ENCODE measurements around the gene KRTAP4-8. TPM values are rescaled to one million over a fixed set of nuclear protein-coding genes. Genes with fewer than 3 reads are reported as not detected.
"Not testable (repeated sequence)": the region's sequence is repeated elsewhere in the genome, so short reads cannot be mapped to it uniquely, and the experiment has no call there.

The KRTAP4-8 gene
- polyA plus RNA-seq, 1 donor, result not detected

DNA sequence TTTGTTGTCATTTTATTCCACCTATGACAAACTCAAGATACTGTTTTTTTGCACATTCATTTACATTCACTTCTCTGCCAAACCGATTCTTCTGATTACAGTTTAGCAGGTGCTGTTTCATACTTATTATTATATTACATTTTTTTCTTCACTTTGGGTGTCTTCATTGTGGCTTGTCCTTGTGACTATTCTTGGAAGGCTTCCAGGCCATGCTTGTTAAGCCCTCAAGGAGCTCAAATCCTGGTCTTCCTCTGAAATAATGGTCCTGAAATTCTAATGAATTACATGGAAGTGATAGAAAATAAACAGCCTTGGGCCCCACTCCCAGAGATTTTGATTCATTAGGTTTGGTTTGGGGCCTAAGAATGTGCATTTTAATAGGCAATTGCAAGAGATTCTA is 33.6 kb downstream of the KRTAP4-8 start:
- DNase-seq, result no peak

DNA sequence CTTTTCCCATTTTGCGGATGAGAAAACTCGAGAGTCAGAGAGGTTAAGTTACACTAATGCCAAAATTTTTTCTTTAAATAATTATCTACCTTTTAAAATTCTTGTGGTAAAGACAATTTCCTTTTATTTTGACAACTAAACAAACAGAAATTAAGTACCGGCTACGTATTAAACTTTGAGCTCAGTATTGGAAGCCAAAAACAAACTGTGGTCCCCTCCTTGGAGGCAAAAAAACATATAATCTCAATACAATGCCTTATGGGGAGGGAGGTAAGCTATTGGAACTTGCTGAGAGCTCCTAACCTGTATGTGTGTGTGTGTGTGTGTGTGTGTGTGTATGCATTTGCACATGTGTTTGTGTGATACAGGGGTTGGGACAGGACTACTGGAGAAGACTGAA is 34.5 kb downstream of the KRTAP4-8 start:
- DNase-seq, result no peak

DNA sequence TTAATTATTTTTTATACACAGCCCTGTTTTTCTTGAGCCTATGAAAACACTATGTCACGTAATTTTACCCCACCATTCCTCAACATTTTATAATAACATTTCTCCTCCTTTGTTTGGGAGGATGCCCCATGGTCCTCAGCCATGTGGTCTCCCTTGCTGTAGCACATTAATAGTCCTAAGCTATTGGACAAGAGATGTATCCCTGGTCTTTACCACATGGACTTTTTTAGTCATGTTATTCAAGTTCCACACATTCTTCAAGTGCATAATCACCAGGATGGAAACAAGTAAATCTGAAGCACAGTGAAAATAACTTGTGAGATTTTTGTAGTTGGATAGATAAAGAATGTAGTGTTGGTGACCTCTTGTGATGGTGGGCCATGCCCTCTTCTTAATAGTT is 36.0 kb downstream of the KRTAP4-8 start:
- no peak for DNase-seq

DNA sequence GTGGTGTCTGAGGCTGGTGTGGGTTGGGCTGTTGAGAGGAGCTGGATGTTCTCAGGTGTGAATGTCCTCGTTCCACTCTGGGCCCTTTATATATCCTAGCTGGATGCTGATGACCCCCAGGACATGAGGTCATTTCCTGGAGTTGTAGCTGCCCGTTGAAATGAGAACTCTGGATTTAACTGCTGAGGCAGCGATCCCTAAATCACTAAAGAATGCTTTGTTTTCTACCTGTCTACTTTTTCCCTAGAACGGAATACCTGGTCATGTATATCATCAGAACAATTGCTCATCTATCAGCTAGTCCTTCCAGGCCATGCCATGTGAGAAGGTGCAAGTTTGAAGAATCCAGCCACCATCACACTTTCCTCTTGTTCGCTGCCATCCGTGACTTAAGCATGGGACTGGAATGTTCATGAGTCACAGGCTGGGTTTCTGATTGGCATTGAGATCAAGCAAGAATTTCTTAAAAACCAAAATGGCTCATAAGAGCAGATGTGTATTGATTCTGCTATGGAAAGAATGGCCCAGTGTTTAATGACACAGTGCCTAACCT is 37.8 kb downstream of the KRTAP4-8 start, which contains the start of gene KRTAP2-3:
Gene KRTAP2-3 (minus strand): TSS at position 63 of the 553 bp plus-strand sequence. CDS start 64 bp downstream, outside the sequence.
- DNase-seq, result no peak

DNA sequence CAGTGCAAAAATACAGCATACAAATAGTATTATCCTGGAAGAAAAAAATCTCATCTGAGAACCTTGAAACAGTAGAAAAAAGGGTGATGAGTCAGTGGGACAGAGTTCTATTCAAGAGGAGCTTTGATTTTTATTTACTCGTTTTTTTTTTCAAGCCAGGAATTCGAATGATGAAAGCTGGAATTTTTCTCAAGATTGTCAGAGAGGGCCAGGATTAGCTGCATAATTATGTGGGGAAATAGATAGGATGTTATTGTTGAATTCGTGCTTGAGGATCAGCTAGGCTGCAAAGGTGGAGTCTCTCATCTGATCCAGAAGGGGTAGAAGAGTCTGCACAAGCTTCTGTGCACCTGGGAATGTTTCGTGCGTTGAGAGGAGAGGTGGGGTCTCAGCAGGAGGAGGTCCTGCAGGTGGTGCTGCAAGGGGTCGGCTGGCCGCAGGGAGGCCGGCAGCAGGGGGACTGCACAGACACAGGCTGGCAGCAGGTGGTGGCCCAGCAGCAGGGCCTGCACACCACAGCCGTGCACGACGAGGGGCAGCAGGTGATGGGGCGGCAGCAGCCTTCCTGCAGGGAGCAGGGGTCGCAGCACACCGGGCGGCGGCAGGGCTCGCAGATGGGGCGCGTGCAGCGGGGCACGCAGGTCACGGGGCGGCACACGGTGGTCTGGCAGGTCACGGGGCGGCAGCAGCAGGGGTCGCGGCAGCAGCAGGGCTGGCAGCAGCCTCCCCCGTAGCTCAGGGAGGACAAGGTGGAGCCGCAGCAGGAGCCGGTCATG is 38.5 kb downstream of the KRTAP4-8 start:
- DNase-seq, result not testable (repeated sequence)

- no peak for DNase-seq
These were observed 39.2 kb downstream of the KRTAP4-8 start for GRCh38 chr17:41058741-41059140.

GRCh38 chr17:41057547-41057946 is 40.4 kb downstream of the KRTAP4-8 start:
- no peak for DNase-seq

DNA sequence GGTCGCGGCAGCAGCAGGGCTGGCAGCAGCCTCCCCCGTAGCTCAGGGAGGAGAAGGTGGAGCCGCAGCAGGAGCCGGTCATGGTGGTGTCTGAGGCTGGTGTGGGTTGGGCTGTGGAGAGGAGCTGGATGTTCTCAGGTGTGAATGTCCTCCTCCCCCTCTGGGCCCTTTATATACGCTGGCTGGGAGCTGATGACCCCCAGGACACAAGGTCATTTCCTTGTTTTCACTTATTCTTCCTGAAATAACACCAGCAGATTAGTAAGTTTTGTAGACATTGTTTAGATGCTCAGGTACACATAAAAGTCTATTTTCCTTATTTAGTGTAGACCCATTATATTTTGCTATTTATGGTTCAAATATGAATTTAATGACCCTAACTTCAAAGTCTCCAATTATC is 42.8 kb downstream of the KRTAP4-8 start, which contains the start of gene KRTAP2-2:
Gene KRTAP2-2 (minus strand): TSS at position 101 of the 400 bp plus-strand sequence. CDS start 19 bp downstream, at position 82.
- DNase-seq, result not testable (repeated sequence)

DNA sequence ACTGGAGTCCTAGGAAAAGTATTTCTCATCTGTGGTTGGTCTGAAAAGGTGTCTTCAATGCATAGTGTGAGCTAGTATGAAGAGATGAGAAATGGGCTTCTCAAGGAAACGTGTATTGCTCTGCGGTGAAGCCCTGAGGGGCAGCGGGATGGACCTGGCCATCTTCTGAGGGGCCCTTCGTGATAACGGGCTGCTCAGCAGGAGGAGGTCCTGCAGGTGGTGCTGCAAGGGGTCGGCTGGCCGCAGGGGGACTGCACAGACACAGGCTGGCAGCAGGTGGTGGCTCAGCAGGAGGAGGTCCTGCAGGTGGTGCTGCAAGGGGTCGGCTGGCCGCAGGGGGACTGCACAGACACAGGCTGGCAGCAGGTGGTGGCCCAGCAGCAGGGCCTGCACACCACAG is 43.4 kb downstream of the KRTAP4-8 start:
- not testable (repeated sequence) for DNase-seq

DNA sequence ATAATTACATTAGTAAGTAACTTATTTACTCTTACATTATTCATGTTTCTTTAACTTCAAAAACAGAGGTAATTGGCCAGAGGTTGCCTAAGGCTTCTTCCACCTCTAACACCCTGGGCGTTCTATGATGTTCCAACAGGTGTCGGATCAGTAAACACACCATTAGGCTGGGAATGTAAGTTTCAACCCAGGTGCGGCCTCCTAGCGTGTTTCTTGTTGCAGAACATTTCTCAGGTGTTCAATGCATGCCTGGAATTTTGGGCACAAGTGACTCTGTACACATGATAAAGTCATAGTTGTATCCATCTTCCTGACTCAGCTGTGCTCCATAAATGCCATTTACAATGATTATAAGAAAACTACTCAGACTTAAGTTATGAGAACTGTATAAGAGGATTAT is 43.9 kb downstream of the KRTAP4-8 start:
- no peak for DNase-seq

GRCh38 chr17:41052566-41052965 is 45.4 kb downstream of the KRTAP4-8 start:
- DNase-seq, result no peak

DNA sequence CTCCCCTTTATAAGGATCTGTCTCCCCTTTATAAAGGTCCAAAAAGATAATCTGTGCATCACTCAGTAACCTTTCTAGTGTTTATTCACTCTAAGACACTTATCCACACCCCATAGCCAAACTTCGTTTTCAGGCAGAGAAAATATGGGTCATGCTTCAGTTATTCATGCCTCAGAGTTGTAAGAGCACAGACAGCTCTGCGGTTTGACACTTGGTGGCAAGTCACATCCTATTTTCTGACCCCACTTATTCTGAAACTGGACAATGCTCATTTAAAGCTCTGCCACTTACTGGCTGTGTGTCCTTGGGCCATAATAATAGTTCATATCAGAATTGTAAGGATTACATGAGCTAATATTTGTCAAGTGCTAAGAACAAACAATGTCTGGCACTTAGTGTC is 48.8 kb downstream of the KRTAP4-8 start:
- no peak for DNase-seq

DNA sequence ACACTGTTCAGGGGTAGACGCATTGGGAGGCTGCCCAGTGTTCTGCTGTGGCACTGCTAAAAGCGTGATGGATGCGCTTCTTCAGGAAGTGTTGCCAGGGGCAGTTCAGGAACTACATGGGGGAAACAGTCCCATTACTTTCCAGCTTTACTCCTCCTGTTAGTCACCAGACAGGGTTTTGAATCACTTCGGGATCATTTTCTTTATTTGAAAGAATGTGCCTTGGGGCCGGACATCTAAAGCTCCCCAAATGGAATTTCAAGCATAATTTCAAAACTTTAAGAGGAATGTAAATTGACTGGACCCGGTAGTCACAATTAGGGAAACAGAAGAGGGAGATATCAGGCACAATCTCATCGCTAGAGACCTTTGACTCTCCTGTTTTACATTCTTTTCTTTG is 49.5 kb downstream of the KRTAP4-8 start:
- DNase-seq, result no peak

Other genes starting within 250 kb of the KRTAP4-8 start
- gene KRT12, start 230.9 kb downstream of the KRTAP4-8 start, polyA plus RNA-seq (ENCODE audit: insufficient read length), result 0.31 TPM
- gene KRT20, start 212.9 kb downstream of the KRTAP4-8 start, polyA plus RNA-seq (ENCODE audit: insufficient read length), result not detected
- gene KRT23, start 160.5 kb downstream of the KRTAP4-8 start, polyA plus RNA-seq (ENCODE audit: insufficient read length), result 0.23 TPM
- 2.9 TPM for gene KRT39, start 131.2 kb downstream of the KRTAP4-8 start, polyA plus RNA-seq (ENCODE audit: insufficient read length)
- gene KRT40, start 113.8 kb downstream of the KRTAP4-8 start, polyA plus RNA-seq (ENCODE audit: insufficient read length), result 3.9 TPM
- not detected for gene KRTAP3-3, start 104.0 kb downstream of the KRTAP4-8 start, polyA plus RNA-seq (ENCODE audit: insufficient read length)
- 0.28 TPM for gene KRTAP3-2, start 98.2 kb downstream of the KRTAP4-8 start, polyA plus RNA-seq (ENCODE audit: insufficient read length)
- not detected for gene KRTAP3-1, start 89.0 kb downstream of the KRTAP4-8 start, polyA plus RNA-seq (ENCODE audit: insufficient read length)
- not detected for gene KRTAP1-5, start 70.9 kb downstream of the KRTAP4-8 start, polyA plus RNA-seq (ENCODE audit: insufficient read length)
- gene KRTAP1-4, start 67.9 kb downstream of the KRTAP4-8 start, polyA plus RNA-seq (ENCODE audit: insufficient read length), result not detected
- gene KRTAP1-3, start 63.3 kb downstream of the KRTAP4-8 start, polyA plus RNA-seq (ENCODE audit: insufficient read length), result not detected
- not detected for gene KRTAP1-1, start 56.7 kb downstream of the KRTAP4-8 start, polyA plus RNA-seq (ENCODE audit: insufficient read length)
- not detected for gene KRTAP2-1, start 50.8 kb downstream of the KRTAP4-8 start, polyA plus RNA-seq (ENCODE audit: insufficient read length)
- gene KRTAP2-2, start 42.9 kb downstream of the KRTAP4-8 start, polyA plus RNA-seq (ENCODE audit: insufficient read length), result not detected
- not detected for gene KRTAP2-3, start 38.0 kb downstream of the KRTAP4-8 start, polyA plus RNA-seq (ENCODE audit: insufficient read length)
- gene KRTAP2-4, start 32.3 kb downstream of the KRTAP4-8 start, polyA plus RNA-seq (ENCODE audit: insufficient read length), result not detected
- not detected for gene KRTAP4-7, start 14.0 kb downstream of the KRTAP4-8 start, polyA plus RNA-seq (ENCODE audit: insufficient read length)
- gene KRTAP4-16, start 4.1 kb upstream of the KRTAP4-8 start, polyA plus RNA-seq (ENCODE audit: insufficient read length), result not detected
- gene KRTAP4-9, start 7.2 kb upstream of the KRTAP4-8 start, polyA plus RNA-seq (ENCODE audit: insufficient read length), result not detected
- not detected for gene KRTAP4-11, start 20.2 kb upstream of the KRTAP4-8 start, polyA plus RNA-seq (ENCODE audit: insufficient read length)
- gene KRTAP4-12, start 26.0 kb upstream of the KRTAP4-8 start, polyA plus RNA-seq (ENCODE audit: insufficient read length), result not detected
- not detected for gene KRTAP4-6, start 42.4 kb upstream of the KRTAP4-8 start, polyA plus RNA-seq (ENCODE audit: insufficient read length)
- gene KRTAP4-5, start 51.7 kb upstream of the KRTAP4-8 start, polyA plus RNA-seq (ENCODE audit: insufficient read length), result not detected
- not detected for gene KRTAP4-4, start 62.6 kb upstream of the KRTAP4-8 start, polyA plus RNA-seq (ENCODE audit: insufficient read length)
- gene KRTAP4-3, start 70.1 kb upstream of the KRTAP4-8 start, polyA plus RNA-seq (ENCODE audit: insufficient read length), result not detected
- not detected for gene KRTAP4-2, start 80.1 kb upstream of the KRTAP4-8 start, polyA plus RNA-seq (ENCODE audit: insufficient read length)
- not detected for gene KRTAP4-1, start 86.8 kb upstream of the KRTAP4-8 start, polyA plus RNA-seq (ENCODE audit: insufficient read length)
- not detected for gene KRTAP9-1, start 91.7 kb upstream of the KRTAP4-8 start, polyA plus RNA-seq (ENCODE audit: insufficient read length)
- not detected for gene KRTAP9-2, start 128.5 kb upstream of the KRTAP4-8 start, polyA plus RNA-seq (ENCODE audit: insufficient read length)
- gene KRTAP9-3, start 134.3 kb upstream of the KRTAP4-8 start, polyA plus RNA-seq (ENCODE audit: insufficient read length), result not detected
- not detected for gene KRTAP9-8, start 139.9 kb upstream of the KRTAP4-8 start, polyA plus RNA-seq (ENCODE audit: insufficient read length)
- gene KRTAP9-4, start 151.5 kb upstream of the KRTAP4-8 start, polyA plus RNA-seq (ENCODE audit: insufficient read length), result not detected
- gene KRTAP9-9, start 157.2 kb upstream of the KRTAP4-8 start, polyA plus RNA-seq (ENCODE audit: insufficient read length), result not detected
- 0.30 TPM for gene KRTAP9-6, start 167.2 kb upstream of the KRTAP4-8 start, polyA plus RNA-seq (ENCODE audit: insufficient read length)
- gene KRTAP9-7, start 177.6 kb upstream of the KRTAP4-8 start, polyA plus RNA-seq (ENCODE audit: insufficient read length), result not detected
- not detected for gene KRTAP29-1, start 204.7 kb upstream of the KRTAP4-8 start, polyA plus RNA-seq (ENCODE audit: insufficient read length)
- gene KRTAP16-1, start 211.2 kb upstream of the KRTAP4-8 start, polyA plus RNA-seq (ENCODE audit: insufficient read length), result not detected
- gene KRTAP17-1, start 217.6 kb upstream of the KRTAP4-8 start, polyA plus RNA-seq (ENCODE audit: insufficient read length), result not detected

Measured in hindlimb muscle (tissue), 1 donor.